Ishikawa (cell line): Measurements from ENCODE around the gene ZW10.

Experiments
- CEBPB ChIP-seq: IDR thresholded peaks from 2 replicates; pipeline ENCODE4 v1.6.1; 2012
- CREB1 ChIP-seq: IDR thresholded peaks from 2 replicates; pipeline ENCODE4 v1.6.1; 2012; ENCODE audit warnings: low read depth
- EGR1 ChIP-seq: IDR thresholded peaks from 2 replicates; pipeline ENCODE4 v1.6.1; 2012
- EP300 ChIP-seq: IDR thresholded peaks from 2 replicates; pipeline ENCODE4 v1.6.1; 2012; ENCODE audit warnings: borderline replicate concordance
- FOXM1 ChIP-seq: IDR thresholded peaks from 2 replicates; pipeline ENCODE4 v1.6.1; 2012; ENCODE audit warnings: low read depth, borderline replicate concordance
- MAX ChIP-seq: IDR thresholded peaks from 2 replicates; pipeline ENCODE4 v1.6.1; 2012
- NFIC ChIP-seq: IDR thresholded peaks from 2 replicates; pipeline ENCODE4 v1.6.1; 2012
- RAD21 ChIP-seq: IDR thresholded peaks from 2 replicates; pipeline ENCODE4 v1.6.1; 2012; ENCODE audit warnings: low read depth
- REST ChIP-seq: IDR thresholded peaks from 2 replicates; pipeline ENCODE4 v1.6.1; 2012; ENCODE audit warnings: low read depth, mild to moderate bottlenecking
- TAF1 ChIP-seq: IDR thresholded peaks from 2 replicates; pipeline ENCODE4 v1.6.1; 2012; ENCODE audit warnings: low read depth, mild to moderate bottlenecking
- TCF12 ChIP-seq: IDR thresholded peaks from 2 replicates; pipeline ENCODE4 v1.6.1; 2012; ENCODE audit warnings: low read depth
- TEAD4 ChIP-seq: IDR thresholded peaks from 2 replicates; pipeline ENCODE4 v1.6.1; 2012
- USF1 ChIP-seq: IDR thresholded peaks from 2 replicates; pipeline ENCODE4 v1.6.1; 2012
- YY1 ChIP-seq: IDR thresholded peaks from 2 replicates; pipeline ENCODE4 v1.6.1; 2012; ENCODE audit warnings: low read depth
- ZBTB7A ChIP-seq: IDR thresholded peaks from 2 replicates; pipeline ENCODE4 v1.6.1; 2012; ENCODE audit warnings: low read depth

ZW10 gene

GRCh38 chr11:113782134-113782533 is 8.6 kb upstream of the ZW10 start:
- TF ChIP-seq TCF12 (no peak), CEBPB (no peak), ZBTB7A (no peak), RAD21 (no peak), EP300 (no peak), NFIC (no peak), YY1 (no peak), FOXM1 (no peak), USF1 (no peak), TEAD4 (no peak), MAX (no peak), REST (no peak), CREB1 (no peak), TAF1 (no peak), EGR1 (no peak)

- TF ChIP-seq TAF1 (no peak), NFIC (no peak), RAD21 (no peak), EGR1 (no peak), TEAD4 (no peak), CEBPB (no peak), EP300 (no peak), ZBTB7A (no peak), CREB1 (no peak), MAX (no peak), USF1 (no peak), FOXM1 (no peak), TCF12 (no peak), REST (no peak), YY1 (no peak)
Measured at GRCh38 chr11:113781682-113782081, 8.2 kb upstream of the ZW10 start.

- TF ChIP-seq USF1 (no peak), EGR1 (no peak), CREB1 (no peak), TAF1 (no peak), ZBTB7A (no peak), REST (no peak), RAD21 (no peak), CEBPB (no peak), MAX (no peak), TCF12 (no peak), FOXM1 (no peak), YY1 (no peak), EP300 (no peak), TEAD4 (no peak), NFIC (no peak)
Measured at GRCh38 chr11:113779496-113779895, 6.0 kb upstream of the ZW10 start, which contains the start of gene CLDN25. Gene CLDN25, plus strand, starts transcription at chr11:113779796. Its CDS starts 0 bp downstream, at chr11:113779796.
